SU-DHL-6 (cell line): ENCODE results near the gene BIN1.

Experiments used
- H2AFZ ChIP-seq: fragments of 200-600 bp; sonication (generic); 2 replicates; pipeline ENCODE4 v1.6.1; 2014; ENCODE audit warnings: low read depth, mild to moderate bottlenecking, moderate library complexity, mixed read lengths, antibody characterized with exemption, low read length; ENCODE audit not compliant: severe bottlenecking
- H3F3A ChIP-seq: fragments of 200-600 bp; shearing (Covaris generic); 2 replicates; pipeline ENCODE4 v1.6.0; 2016; ENCODE audit warnings: antibody characterized with exemption, mild to moderate bottlenecking; ENCODE audit not compliant: insufficient read depth
- H3K27ac ChIP-seq: fragments of 200-600 bp; sonication (generic); 2 replicates; pipeline ENCODE4 v1.5.1; 2016; ENCODE audit warnings: low read depth, mild to moderate bottlenecking, low read length, moderate library complexity, mixed read lengths
- H3K27me3 ChIP-seq: fragments of 200-600 bp; sonication (generic), shearing (Covaris generic); 2 replicates; pipeline ENCODE4 v1.6.0; 2014; ENCODE audit warnings: mild to moderate bottlenecking, low read length
- H3K36me3 ChIP-seq: fragments of 200-600 bp; sonication (generic); 2 replicates; pipeline ENCODE4 v1.6.1; 2014; ENCODE audit warnings: mild to moderate bottlenecking, low read length, mixed read lengths
- H3K4me2 ChIP-seq: fragments of 300-600, 200-600 bp; shearing (Covaris generic), sonication (generic); 2 replicates; pipeline ENCODE4 v1.6.0; 2014; ENCODE audit warnings: low read length, low read depth, mild to moderate bottlenecking; ENCODE audit not compliant: poor library complexity, severe bottlenecking
- H3K4me3 ChIP-seq: fragments of 200-600 bp; sonication (generic); 2 replicates; pipeline ENCODE4 v1.5.1; 2014; ENCODE audit warnings: antibody characterized with exemption, low read length, mild to moderate bottlenecking, mixed read lengths; ENCODE audit not compliant: insufficient read depth, poor library complexity, severe bottlenecking
- H3K79me2 ChIP-seq: fragments of 200-600 bp; sonication (generic); 2 replicates; pipeline ENCODE4 v1.6.1; 2014; ENCODE audit warnings: mild to moderate bottlenecking, low read length, moderate library complexity; ENCODE audit not compliant: insufficient read depth
- H3K9ac ChIP-seq: fragments of 200-600 bp; sonication (generic); 2 replicates; pipeline ENCODE4 v1.7.0; 2014; ENCODE audit warnings: mild to moderate bottlenecking, low read length
- H3K9me2 ChIP-seq: fragments of 200-600 bp; sonication (generic); replicated peaks from 2 replicates; pipeline ENCODE4 v1.6.1; 2014; ENCODE audit warnings: low read length; ENCODE audit not compliant: insufficient read depth
- H3K9me3 ChIP-seq: fragments of 200-600 bp; sonication (generic); 2 replicates; pipeline ENCODE4 v1.6.1; 2014; ENCODE audit warnings: low read length, mixed read lengths; ENCODE audit not compliant: insufficient read depth
- H4K20me1 ChIP-seq: fragments of 200-600 bp; sonication (generic); 2 replicates; pipeline ENCODE4 v1.6.1; 2014; ENCODE audit warnings: low read depth, mild to moderate bottlenecking, antibody characterized with exemption, low read length, moderate library complexity, mixed read lengths
- CTCF ChIP-seq: fragments of 200-600 bp; sonication (generic); IDR thresholded peaks from one replicate; pipeline ENCODE4 v1.5.1; 2017; ENCODE audit warnings: antibody characterized with exemption, mild to moderate bottlenecking, low read length, moderate library complexity; ENCODE audit not compliant: insufficient read depth, poor library complexity, severe bottlenecking
- EZH2phosphoT487 ChIP-seq: fragments of 200-600 bp; sonication (generic), shearing (Covaris generic); conservative IDR thresholded peaks from 2 replicates; pipeline ENCODE4 v1.6.1; 2018; ENCODE audit warnings: mild to moderate bottlenecking, antibody characterized with exemption, low read length, moderate library complexity, mixed read lengths

The BIN1 gene

GRCh38 chr2:127098711-127099110, 8.2 kb downstream of the BIN1 start:
- TF ChIP-seq CTCF (no peak), EZH2phosphoT487 (no peak)
- Histone ChIP-seq H4K20me1 (no peaks in the 10 kb centered on the region), H3K4me3 (no peak overlapping the region)

DNA sequence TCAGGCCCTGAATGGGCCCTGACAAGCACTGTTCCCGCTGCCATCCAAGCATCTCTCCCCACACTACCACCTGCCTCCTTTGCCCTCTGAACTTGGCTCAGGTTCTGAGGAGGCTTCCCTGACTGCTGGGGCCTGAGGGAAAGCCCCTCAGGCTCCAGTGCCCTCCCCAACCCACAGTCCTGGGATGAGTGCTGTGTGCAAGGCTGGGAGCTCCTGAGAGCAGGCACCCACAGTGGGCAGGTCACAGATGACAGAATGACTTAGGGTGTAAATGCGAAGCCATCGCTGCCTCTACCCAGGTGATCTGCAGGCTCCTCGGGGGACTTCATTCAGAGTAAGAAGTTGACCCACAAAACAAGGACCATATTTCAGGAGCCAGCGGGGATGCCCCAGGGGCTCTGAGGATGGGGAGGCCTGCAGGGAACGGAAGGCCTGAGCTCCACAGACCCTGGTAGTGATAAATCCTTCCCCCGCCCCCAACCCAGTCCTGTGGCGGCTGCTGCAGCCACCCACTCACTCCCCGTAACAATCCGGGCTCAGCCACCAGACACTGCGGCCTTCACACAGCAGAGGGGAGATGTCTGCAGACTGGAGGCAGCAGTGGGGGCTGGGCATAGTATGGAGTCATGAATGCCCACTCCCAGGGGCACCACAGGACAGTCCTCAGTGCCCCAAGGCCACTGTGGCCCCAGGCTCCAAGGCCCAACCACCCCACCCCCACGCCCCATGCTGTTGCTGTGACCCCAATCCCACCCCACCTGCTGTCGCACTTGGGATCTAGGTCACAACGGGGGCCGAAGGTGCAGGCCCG, 8.9 kb downstream of the BIN1 start:
- Histone ChIP-seq H3K9ac (no peak overlapping the region), H4K20me1 (no peaks in the 10 kb centered on the region), H3K27me3 (no peaks in the 10 kb centered on the region), H3F3A (no peaks in the 10 kb centered on the region), H3K4me3 (no peak overlapping the region), H3K4me2 (no peak overlapping the region), H2AFZ (no peak overlapping the region), H3K9me2 (no peaks in the 10 kb centered on the region), H3K36me3 (no peaks in the 10 kb centered on the region), H3K27ac (no peak overlapping the region), H3K9me3 (no peaks in the 10 kb centered on the region), H3K79me2 (no peaks in the 10 kb centered on the region)
- no peak for TF ChIP-seq EZH2phosphoT487
- no peak for TF ChIP-seq CTCF

More at GRCh38 chr2:127098711-127099110, 8.2 kb downstream of the BIN1 start:
- Histone ChIP-seq H3K4me2 (no peak overlapping the region), H3K36me3 (no peaks in the 10 kb centered on the region), H3K27ac (no peak overlapping the region), H3K27me3 (no peaks in the 10 kb centered on the region), H3K9me2 (no peaks in the 10 kb centered on the region), H2AFZ (no peak overlapping the region), H3F3A (no peaks in the 10 kb centered on the region), H3K9me3 (no peaks in the 10 kb centered on the region), H3K9ac (no peak overlapping the region), H3K79me2 (no peaks in the 10 kb centered on the region)

DNA sequence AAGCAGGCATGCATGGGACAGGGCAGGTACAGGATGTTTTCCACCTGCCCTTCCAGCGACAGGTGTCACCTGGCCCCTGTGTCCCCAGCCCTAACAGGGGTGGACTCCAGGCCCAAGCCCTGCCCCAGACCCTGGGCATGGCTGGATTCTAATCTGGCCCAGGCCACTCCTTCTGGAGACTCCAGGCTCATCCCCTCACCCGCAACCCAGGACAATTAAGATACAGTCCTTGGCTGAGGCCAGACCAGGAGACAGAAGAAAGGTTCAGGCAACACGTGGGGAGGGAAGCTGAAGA, 9.5 kb downstream of the BIN1 start:
- Histone ChIP-seq H3K9me2 (no peaks in the 10 kb centered on the region), H3K9ac (no peak overlapping the region), H3K27me3 (no peaks in the 10 kb centered on the region), H3F3A (no peaks in the 10 kb centered on the region), H3K4me3 (no peak overlapping the region), H2AFZ (no peak overlapping the region), H4K20me1 (no peaks in the 10 kb centered on the region), H3K9me3 (no peaks in the 10 kb centered on the region), H3K4me2 (no peak overlapping the region), H3K36me3 (no peaks in the 10 kb centered on the region), H3K79me2 (no peaks in the 10 kb centered on the region), H3K27ac (no peak overlapping the region)
- TF ChIP-seq EZH2phosphoT487, result no peak
- TF ChIP-seq CTCF, result no peak
